NCI-H128 (cell line): ENCODE results near the gene CAMSAP1.
A peak's percentile ranks its signal among the peaks of the same experiment; 100 is the strongest.
"Not testable (repeated sequence)": the region's sequence is repeated elsewhere in the genome, so short reads cannot be mapped to it uniquely, and the experiment has no call there.

Experiments used
- DNase-seq: peaks from one replicate; lab custom pipeline; 2025; ENCODE audit not compliant: unreplicated experiment; lab: John Stamatoyannopoulos, UW

Gene CAMSAP1, protein sequence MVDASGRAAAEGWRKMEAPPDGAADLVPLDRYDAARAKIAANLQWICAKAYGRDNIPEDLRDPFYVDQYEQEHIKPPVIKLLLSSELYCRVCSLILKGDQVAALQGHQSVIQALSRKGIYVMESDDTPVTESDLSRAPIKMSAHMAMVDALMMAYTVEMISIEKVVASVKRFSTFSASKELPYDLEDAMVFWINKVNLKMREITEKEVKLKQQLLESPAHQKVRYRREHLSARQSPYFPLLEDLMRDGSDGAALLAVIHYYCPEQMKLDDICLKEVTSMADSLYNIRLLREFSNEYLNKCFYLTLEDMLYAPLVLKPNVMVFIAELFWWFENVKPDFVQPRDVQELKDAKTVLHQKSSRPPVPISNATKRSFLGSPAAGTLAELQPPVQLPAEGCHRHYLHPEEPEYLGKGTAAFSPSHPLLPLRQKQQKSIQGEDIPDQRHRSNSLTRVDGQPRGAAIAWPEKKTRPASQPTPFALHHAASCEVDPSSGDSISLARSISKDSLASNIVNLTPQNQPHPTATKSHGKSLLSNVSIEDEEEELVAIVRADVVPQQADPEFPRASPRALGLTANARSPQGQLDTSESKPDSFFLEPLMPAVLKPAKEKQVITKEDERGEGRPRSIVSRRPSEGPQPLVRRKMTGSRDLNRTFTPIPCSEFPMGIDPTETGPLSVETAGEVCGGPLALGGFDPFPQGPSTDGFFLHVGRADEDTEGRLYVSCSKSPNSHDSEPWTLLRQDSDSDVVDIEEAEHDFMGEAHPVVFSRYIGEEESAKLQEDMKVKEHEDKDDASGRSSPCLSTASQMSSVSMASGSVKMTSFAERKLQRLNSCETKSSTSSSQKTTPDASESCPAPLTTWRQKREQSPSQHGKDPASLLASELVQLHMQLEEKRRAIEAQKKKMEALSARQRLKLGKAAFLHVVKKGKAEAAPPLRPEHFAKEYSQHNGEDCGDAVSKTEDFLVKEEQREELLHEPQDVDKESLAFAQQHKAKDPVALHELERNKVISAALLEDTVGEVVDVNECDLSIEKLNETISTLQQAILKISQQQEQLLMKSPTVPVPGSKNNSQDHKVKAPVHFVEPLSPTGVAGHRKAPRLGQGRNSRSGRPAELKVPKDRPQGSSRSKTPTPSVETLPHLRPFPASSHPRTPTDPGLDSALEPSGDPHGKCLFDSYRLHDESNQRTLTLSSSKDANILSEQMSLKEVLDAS (N-terminal part only)

DNA sequence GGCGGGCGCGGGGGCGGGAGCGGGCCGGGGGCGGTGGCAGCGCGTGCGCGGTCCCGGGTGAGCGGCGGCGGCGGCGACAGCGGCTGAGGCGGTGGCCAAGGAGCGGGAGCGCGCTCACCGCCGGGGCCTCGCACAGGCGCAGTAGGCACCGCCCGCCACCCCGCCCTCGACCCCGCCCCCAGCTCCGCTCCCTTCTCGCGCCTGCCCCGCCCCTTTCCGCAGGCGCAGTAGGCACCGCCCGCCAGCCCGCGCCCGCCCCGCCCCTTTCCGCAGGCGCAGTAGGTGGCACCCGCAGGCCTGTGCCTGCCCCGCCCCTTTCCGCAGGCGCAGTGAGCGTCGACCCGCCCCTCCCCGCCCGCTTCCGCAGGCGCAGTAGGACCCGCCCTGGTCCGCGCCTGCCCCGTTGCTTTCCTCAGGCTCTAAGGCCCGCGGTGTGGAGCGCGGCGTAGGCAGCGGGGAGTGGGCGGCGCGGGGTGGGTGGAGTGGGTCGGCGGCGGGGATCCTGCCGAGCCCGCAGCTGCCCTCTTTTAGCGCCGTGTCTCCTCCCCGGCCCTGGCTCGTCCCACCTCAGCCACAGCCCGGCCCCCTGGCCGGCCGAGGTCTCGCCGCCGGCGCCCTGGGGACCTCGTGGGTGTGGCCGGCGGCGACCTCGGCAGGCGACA is at the start of gene CAMSAP1:
Gene CAMSAP1, minus strand, starts transcription at position 116 of the 662 bp plus-strand sequence. CDS start 387 bp downstream, outside the sequence.
- peak; percentile 82 for DNase-seq

- DNase-seq = no peak
Observed at GRCh38 chr9:135956802-135957174, 49.4 kb upstream of the CAMSAP1 start.

- no peak for DNase-seq
Observed at GRCh38 chr9:135955934-135956801, 48.8 kb upstream of the CAMSAP1 start.

GRCh38 chr9:135952664-135953206 is 45.4 kb upstream of the CAMSAP1 start:
- DNase-seq = no peak

DNA sequence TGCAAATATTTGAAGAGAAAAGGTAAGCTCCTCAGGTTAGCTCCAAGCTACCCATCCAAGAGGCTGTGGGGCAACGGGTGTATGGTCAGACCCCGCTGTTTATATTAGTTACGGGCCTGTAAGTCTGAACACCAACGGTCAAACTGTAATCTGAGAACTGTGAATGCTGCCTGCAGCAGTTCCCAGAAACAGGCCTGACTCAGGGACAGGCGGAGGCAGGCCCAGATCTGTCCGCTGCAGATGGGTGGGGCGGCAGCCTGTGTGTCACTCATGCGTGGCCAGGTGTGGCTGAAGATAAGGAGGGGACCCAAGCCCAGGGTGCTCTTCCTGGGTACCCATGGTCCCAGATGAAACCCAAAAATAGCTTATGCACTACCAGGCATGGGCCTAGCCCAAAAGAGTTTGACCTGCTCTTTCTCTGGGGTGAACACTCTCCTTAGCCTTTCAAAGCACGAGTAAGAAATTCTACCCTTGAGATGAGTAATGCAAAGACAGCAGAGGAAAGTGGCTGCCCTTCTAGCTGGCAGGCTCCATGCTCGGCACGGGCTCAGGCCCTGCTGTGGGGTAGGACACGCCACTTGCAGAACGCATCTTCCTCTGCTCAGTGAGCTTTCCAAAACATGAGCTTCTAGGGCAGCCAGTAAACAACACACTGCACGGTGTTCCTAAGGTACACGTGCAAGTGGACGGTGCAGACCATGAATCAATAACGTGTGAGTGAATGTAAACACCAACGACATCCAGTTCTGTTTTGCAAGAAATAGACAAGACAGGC is 44.7 kb upstream of the CAMSAP1 start:
- DNase-seq = peak; percentile 44

DNA sequence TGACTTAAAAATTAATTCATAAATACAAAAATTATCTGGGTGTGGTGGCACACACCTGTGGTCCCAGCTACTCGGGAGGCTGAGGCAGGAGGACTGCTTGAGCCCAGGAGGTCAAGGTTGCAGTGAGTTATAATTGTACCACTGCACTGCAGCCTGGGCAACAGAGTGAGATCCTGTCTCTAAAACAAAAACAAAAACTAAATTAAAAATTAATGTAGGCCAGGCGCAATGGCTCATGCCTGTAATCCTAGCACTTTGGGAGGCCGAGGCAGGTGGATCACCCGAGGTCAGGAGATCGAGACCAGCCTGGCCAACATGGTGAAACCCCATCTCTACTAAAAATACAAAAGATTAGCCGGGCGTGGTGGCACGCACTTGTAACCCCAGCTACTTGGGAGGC is 44.0 kb upstream of the CAMSAP1 start:
- not testable (repeated sequence) for DNase-seq

DNA sequence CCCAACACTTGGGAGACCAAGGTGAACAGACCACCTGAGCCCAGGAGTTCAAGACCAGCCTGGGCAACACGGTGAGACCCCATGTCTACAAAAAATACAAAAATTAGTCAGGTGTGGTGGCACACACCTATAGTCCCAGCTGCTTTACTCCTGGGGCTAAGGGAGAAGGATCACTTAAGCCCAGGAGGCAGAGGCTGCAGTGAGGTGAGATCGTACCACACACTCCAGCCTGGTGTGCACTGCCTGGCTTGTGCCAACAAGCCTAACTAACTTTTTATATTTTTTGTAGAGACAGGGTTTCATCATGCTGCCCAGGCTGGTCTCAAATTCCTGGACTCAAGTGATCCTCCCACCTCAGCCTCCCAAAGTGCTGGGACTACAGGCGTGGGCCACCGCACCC is 43.5 kb upstream of the CAMSAP1 start:
- not testable (repeated sequence) for DNase-seq

DNA sequence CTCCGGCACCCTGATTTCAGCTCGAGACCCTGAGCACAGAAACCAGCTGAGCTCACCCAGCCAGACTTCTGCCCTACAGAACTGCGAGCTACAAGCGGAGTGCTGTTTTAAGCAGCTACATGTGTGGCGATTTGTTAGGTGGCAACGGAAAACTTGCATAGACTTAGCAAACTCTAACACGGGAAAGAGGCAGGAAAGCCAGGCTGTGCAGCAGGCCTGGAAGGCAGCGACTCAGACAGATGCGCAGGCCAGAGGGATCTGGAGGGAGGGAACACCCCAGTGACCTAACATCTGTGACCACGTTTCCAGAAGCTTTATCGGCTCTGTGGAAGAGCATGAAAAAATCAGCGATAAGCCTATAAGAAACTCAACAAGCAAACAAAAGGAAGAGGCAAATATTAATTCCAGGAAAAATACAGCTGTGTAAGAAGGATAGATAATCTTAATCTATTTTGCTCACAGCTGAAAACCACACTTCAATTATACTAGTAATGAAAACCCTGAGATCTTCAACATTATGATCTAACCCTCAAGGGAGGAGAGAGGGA is 42.9 kb upstream of the CAMSAP1 start:
- DNase-seq = no peak

- DNase-seq = no peak
Observed at GRCh38 chr9:135949501-135950134, 42.3 kb upstream of the CAMSAP1 start.

GRCh38 chr9:135948968-135949367 is 41.6 kb upstream of the CAMSAP1 start:
- DNase-seq = no peak

DNA sequence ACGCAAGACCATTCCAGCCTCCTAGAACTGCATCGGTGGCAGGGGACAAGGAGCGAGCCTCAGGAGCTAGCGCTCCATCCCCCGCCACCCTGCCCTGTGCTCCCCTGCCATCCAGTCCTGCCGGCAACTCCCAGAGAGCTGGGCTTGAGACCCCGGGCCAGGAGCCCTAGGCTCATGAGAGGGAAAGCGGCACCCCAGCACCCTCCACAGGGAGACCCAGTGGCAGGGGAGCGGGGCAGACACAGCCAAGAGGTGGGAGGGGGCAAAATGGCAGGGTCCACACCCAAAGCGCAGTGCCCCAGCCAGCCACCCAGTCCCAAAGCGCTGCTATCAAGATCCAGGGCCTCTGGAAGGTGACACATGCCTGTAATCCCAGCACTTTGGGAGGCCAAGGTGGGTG is 41.1 kb upstream of the CAMSAP1 start:
- no peak for DNase-seq

DNA sequence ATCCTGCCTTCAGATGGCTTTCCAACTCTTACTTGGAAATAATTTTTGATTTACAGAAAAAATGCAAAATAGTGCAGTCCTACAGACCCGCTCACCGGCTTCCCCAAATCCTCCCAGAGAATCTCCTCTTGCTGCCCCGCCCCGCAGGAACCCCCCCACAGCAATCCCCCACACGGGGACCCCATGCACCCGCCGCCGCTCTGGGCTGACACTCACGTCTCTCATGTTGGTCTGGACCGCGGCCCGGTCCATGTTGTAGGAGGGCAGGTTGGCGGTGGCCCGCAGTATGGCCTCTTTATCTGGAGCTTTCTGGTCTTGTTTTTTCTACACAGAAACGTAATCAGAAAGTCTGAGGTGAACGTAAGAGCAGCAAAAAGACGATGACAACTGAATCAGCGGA is 40.2 kb upstream of the CAMSAP1 start:
- DNase-seq = no peak

GRCh38 chr9:135947105-135947504 is 39.8 kb upstream of the CAMSAP1 start:
- DNase-seq = not testable (repeated sequence)

GRCh38 chr9:135946392-135946994 is 39.1 kb upstream of the CAMSAP1 start:
- no peak for DNase-seq

GRCh38 chr9:135945969-135946368 is 38.6 kb upstream of the CAMSAP1 start:
- DNase-seq = no peak

DNA sequence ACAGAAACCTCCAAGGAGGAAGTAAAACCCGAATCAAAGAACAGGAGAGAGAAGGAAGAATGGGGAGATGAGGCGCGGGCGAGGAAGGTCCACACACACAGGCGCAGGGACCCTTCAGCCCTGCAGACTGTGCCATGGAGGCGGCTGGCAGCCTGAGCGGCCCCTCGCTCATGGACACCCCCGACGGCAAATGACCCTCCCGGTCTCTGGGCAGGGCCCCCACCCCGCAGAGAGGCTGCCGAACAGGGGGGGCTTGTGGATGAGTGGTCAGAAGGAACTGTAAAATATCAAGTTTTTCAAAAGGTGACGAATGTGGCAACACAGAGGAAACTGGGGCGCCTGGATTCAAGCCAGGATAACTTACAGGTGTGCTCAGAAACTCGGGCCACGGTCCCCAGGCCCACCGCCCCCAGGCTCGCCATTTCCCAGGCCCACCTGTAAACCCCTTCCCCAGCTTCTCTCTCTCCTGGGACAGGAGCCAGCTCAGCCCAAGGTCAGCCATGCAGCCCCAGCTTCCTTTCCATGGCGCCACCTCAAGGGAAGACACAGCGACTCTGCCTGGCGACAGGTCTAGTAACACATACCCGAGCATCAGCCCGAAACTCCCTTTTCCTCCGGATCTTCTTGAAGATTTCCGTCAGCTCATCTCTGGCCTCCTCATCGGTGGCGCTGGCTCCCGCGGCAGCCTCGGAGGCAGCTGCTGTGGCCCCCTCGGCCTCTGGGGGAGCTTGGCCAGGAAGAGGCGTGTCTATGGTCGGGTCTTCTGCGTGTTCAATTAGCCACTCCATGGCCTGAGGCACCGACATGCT is 37.3 kb upstream of the CAMSAP1 start:
- DNase-seq = no peak

GRCh38 chr9:135943604-135944003 is 36.3 kb upstream of the CAMSAP1 start:
- not testable (repeated sequence) for DNase-seq
